D721Med (cell line): Measurements from ENCODE around the gene TBC1D22A.

Experiments used
- DNase-seq: peaks from one replicate; pipeline ENCODE4 v3.0.0; 2011; ENCODE audit warnings: low spot score; ENCODE audit not compliant: insufficient read length
- FAIRE-seq: peaks from 2 replicates; lab custom pipeline; 2011; peaks lifted over from hg19 to GRCh38; lab: Jason Lieb, UNC
- TF ChIP-seq, protein P1 (sequence below): IDR thresholded peaks from 2 replicates; pipeline ENCODE4 v1.5.1; 2012; ENCODE audit warnings: mild to moderate bottlenecking, control low read depth; ENCODE audit not compliant: insufficient read depth; ENCODE audit errors: missing control alignments

TBC1D22A gene

DNA sequence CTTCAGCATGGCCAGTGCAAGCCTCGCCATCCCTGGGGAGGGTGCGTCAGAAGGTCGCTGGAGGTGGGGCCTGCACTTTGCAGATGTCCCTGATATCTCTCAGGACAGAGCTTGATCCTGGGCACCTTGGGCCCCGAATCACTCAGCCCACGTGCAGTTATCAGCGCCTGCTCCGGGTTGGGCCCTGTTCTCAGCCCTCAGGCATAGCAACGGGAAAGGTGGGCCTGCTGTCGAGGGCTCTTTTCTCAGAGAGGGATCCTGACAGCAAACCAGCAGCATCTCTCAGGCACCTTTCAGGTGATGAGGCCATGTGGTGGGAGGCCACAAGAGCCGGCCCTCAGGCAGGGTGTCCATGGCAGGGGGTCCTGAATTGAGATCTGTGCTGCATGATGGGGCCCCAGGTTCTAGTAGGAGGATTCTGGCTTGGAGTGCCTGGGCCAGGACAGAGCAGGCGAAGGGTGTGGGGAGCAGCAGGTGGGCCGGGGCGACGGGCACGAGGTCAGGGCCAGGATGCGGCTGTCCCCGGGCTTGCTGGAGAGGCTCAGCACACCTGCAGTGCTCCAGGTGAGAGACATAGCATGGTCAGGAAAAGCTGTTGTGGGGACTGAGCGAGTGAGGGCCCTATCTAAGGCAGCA lies 280.5 kb downstream of the TBC1D22A start:
- no peak for FAIRE-seq

DNA sequence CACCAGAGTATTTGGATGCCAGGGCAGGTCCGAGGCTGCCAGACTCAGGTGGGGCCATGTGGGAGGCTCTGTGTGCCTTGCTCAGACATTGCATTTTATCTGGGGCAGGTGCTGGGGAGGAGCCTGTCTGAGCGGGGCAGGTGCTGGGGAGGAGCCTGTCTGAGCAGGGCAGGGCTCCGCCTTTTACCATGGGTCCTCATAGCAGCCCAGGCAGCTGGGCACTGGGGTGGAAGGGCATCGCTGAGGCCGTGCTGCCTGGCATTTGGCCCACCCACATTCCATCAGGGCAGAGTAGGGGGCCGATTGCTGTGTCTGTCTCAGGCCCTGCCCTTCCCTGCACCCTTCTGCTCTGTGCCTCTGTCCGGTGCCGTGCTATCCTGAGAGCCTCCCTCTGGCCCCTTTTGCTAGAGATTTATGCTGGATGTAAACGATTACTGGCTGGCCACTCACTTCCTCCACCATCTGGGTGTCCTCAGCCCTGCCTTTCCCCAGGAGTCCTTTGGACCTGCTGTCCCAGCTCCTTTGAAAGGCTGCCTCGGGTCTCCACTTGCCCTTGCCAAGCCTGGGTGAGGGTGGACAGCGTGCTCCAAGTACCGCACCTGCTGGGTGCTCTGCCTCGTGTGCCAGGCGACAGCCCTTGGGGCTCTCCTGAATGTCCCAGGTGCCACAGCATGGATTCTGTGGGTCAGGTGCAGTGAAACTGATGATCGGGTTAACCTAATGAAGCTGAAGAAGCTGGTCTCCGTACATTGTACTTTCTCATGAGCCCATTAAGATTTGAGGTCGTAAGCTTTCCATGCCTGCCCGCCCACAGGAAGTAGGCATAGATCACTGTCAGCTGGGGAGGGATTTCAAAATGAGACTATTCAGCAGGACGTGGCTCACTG lies 281.6 kb downstream of the TBC1D22A start:
- FAIRE-seq (no peak), DNase-seq (no peak)
- TF ChIP-seq, protein P1, sequence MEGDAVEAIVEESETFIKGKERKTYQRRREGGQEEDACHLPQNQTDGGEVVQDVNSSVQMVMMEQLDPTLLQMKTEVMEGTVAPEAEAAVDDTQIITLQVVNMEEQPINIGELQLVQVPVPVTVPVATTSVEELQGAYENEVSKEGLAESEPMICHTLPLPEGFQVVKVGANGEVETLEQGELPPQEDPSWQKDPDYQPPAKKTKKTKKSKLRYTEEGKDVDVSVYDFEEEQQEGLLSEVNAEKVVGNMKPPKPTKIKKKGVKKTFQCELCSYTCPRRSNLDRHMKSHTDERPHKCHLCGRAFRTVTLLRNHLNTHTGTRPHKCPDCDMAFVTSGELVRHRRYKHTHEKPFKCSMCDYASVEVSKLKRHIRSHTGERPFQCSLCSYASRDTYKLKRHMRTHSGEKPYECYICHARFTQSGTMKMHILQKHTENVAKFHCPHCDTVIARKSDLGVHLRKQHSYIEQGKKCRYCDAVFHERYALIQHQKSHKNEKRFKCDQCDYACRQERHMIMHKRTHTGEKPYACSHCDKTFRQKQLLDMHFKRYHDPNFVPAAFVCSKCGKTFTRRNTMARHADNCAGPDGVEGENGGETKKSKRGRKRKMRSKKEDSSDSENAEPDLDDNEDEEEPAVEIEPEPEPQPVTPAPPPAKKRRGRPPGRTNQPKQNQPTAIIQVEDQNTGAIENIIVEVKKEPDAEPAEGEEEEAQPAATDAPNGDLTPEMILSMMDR, result no peak

More for the DNA sequence above, 280.5 kb downstream of the TBC1D22A start:
- DNase-seq, result no peak
- TF ChIP-seq, protein P1, result no peak

GRCh38 chr22:47044722-47045535 lies 282.5 kb downstream of the TBC1D22A start:
- FAIRE-seq (no peak), DNase-seq (no peak)
- TF ChIP-seq, protein P1, result no peak

DNA sequence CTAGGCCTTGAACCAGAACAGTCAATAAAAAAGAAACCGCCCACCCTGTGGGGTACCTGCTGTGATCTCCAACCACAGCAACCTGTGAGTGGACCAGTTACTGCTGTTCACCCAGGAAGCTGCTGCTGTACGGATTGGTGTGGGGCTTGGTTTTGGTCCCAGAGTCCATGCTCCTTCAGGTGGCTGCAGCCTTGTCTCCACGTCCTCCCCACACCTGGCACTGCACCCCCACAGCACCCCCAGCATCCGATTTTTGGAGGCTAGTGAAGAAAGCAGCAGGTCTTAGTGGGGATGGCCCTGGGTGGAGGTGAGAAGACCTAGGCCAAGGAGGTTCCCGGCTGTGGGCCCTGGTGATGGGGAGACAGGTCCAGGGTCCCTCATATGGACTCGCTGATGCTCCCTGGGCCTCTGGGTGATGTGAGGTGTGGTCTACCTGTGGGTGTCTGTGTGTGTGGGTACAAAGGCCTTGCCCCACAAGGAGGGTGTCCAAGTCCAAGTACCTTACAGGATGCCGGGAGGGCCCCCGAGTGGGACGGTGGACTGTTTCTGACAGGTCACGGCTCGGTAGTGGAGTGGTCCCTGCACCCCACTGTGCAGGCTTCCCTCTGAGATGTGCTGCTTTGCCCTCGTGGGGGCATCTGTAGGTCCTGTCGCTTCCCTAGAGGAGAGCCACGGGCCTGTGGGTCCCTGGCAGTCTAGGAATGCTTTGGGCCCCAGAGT lies 283.4 kb downstream of the TBC1D22A start:
- DNase-seq (no peak), FAIRE-seq (no peak)
- TF ChIP-seq, protein P1, result no peak

DNA sequence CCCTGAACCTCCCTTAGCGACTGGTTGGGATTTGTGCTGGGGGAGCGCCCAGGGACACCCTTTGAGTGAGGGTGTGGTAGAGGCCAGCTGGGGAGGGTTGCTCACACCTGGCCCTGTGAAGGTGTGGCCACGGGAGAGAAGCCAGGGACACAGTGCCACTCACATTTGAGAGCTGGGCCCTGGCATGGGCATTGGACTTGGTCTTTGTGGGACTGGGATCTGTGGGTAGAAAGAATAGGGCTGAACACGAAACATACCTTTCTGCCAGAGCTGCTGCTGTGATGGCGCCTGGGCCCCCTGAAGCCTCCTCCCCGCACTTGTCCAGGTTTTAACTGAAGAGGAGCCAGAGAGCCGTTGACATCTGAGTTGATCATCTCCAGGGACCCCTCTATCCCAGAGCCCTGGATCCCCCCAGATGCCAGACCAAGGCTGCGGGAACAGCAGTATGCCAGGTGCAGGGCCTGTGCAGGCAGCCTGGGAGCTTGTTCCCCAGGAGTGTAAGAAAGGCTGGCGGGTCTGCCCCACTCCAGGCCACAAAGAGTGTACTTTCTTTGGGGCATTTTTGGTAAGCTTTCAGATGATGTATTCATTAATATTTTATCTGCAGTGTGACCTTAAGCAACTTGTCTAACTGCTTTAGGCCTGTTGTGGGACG lies 284.1 kb downstream of the TBC1D22A start:
- no peak for FAIRE-seq
- TF ChIP-seq, protein P1, result no peak
- no peak for DNase-seq
